Type B pancreatic cell (in vitro differentiated cells): ENCODE data around the gene WNT9B. TPM values are rescaled to one million over a fixed set of nuclear protein-coding genes. Genes with fewer than 3 reads are reported as not detected.

Experiments
- DNase-seq: peaks from one replicate; pipeline ENCODE4 v3.0.0; 2021; ENCODE audit warnings: mixed read lengths; ENCODE audit not compliant: unreplicated experiment; ENCODE audit errors: extremely low spot score
- H3K27ac Mint-ChIP-seq: 2 replicates; pipeline ENCODE4 v1.8.0; 2021; ENCODE audit warnings: mild to moderate bottlenecking, mixed read lengths
- H3K27me3 Mint-ChIP-seq: 2 replicates; pipeline ENCODE4 v1.8.0; 2021; ENCODE audit warnings: mixed read lengths
- H3K36me3 Mint-ChIP-seq: 2 replicates; pipeline ENCODE4 v1.8.0; 2021; ENCODE audit warnings: mixed read lengths
- H3K4me1 Mint-ChIP-seq: one replicate; pipeline ENCODE4 v1.8.0; 2021; ENCODE audit warnings: mixed read lengths; ENCODE audit not compliant: unreplicated experiment
- H3K4me3 Mint-ChIP-seq: 2 replicates; pipeline ENCODE4 v1.8.0; 2021; ENCODE audit warnings: mild to moderate bottlenecking, mixed read lengths
- H3K9me3 Mint-ChIP-seq: 2 replicates; pipeline ENCODE4 v1.8.0; 2021; ENCODE audit warnings: mixed read lengths
- total RNA-seq: library from RNA; stranded (reverse); gene quantifications from 2 replicates; pipeline ENCODE4 v1.2.1, GENCODE V29; 2021; ENCODE audit warnings: low replicate concordance
- TF ChIP-seq, protein P1 (sequence below): fragments of 200-600 bp; sonication (generic); conservative IDR thresholded peaks from 2 replicates; pipeline ENCODE4 v1.5.0; 2021; ENCODE audit warnings: antibody characterized with exemption, mild to moderate bottlenecking

WNT9B gene
- total RNA-seq, 1 donor from 2014 or later, result 0.89 TPM

DNA sequence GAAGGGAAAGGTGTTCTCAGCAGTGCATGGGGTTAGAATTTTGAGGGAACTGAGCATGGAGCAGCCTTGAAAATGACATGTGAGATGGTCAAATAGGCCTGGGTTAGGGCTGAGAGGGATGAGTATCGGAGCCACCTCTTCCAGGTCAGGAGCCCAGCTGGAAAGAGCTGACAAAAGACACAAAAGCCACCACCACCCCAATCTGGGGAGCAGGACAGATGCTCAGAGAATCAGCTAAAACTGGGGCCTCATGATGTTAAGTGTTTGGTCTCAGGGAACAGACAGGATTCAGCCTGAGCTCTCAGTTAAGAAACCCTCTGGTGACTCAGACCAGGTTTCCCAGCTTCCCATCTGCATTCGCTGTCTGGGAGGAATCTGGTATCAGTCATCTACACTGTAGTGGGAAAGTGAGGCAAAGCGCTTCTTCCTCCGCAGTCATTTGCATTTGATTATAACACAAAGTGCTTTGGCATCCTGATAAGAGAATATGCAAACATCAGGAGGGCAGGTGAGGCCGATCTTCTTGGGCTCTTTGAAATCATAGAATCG, 2.6 kb downstream of the WNT9B start:
- Mint-ChIP-seq H3K9me3 (no peaks in the 10 kb centered on the region), H3K27ac (no peak overlapping the region), H3K4me3 (no peak overlapping the region), H3K27me3 (peaks cover 59% of the 10 kb centered on the region), H3K36me3 (no peaks in the 10 kb centered on the region), H3K4me1 (peaks cover 5% of the 10 kb centered on the region)
- TF ChIP-seq, protein P1, sequence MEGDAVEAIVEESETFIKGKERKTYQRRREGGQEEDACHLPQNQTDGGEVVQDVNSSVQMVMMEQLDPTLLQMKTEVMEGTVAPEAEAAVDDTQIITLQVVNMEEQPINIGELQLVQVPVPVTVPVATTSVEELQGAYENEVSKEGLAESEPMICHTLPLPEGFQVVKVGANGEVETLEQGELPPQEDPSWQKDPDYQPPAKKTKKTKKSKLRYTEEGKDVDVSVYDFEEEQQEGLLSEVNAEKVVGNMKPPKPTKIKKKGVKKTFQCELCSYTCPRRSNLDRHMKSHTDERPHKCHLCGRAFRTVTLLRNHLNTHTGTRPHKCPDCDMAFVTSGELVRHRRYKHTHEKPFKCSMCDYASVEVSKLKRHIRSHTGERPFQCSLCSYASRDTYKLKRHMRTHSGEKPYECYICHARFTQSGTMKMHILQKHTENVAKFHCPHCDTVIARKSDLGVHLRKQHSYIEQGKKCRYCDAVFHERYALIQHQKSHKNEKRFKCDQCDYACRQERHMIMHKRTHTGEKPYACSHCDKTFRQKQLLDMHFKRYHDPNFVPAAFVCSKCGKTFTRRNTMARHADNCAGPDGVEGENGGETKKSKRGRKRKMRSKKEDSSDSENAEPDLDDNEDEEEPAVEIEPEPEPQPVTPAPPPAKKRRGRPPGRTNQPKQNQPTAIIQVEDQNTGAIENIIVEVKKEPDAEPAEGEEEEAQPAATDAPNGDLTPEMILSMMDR, result no peak
- DNase-seq, result no peak

DNA sequence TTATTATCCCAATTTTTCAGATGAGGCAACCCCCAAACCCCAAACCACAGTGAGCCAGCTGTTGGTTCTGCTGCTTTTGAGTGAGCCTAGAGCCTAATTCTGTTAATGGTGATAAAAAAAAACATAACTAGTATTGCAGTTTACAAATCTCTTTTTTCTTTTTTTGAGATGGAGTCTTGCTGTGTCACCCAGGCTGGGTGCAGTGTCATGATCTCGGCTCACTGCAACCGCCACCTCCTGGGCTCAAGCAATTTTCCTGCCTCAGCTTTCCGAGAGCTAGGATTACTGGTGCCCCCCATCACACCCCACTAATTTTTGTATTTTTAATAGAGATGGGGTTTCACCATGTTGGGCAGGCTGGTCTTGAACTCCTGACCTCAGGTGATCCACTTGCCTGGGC, 3.1 kb downstream of the WNT9B start:
- no peak for DNase-seq
- Mint-ChIP-seq H3K27me3 (peaks cover 53% of the 10 kb centered on the region), H3K36me3 (no peaks in the 10 kb centered on the region), H3K4me3 (no peak overlapping the region), H3K27ac (no peak overlapping the region), H3K4me1 (peaks cover 5% of the 10 kb centered on the region), H3K9me3 (no peaks in the 10 kb centered on the region)
- TF ChIP-seq, protein P1, result no peak

DNA sequence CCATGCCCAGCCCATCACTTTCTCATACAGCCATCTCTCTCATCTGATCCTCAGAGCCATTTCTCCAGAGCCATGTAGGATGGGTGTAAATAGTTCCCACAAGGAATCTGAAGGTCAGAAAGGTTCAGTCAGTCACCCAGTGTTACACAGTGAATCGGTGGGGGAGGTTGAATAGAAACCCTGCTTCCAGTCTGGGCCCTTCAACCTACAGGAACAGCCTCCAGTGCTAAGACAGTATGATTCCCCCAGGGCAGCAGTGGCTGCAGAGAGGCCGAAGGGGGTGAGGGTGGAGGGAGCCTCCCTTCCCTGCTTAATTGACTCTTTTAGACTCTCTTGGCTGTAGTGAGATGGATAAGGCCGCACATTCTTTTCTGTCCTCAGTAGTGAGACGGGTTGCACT, 3.6 kb downstream of the WNT9B start:
- Mint-ChIP-seq H3K4me3 (no peak overlapping the region), H3K9me3 (no peaks in the 10 kb centered on the region), H3K36me3 (no peaks in the 10 kb centered on the region), H3K27ac (no peak overlapping the region), H3K27me3 (peaks cover 49% of the 10 kb centered on the region), H3K4me1 (peaks cover 5% of the 10 kb centered on the region)
- no peak for DNase-seq
- TF ChIP-seq, protein P1, result no peak

DNA sequence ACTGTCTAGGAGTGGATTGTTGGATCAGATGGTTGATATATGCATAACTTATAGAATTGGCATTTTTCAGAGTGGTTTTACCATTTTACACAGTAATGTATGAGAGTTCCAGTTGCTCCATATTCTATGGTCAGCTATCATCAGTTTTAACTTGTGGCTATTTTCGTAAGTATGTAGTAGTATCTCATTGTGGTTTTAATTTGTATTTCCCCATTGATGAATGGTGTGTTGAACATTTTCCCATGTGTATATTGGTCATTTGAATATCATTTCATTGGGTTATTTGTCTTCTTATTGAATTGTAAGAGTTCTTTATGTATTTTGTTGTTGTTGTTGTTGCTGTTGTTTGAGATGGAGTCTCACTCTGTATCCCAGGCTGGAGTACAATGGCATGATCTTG, 6.2 kb downstream of the WNT9B start:
- no peaks in the 10 kb centered on the region for H3K36me3 Mint-ChIP-seq
- no peaks in the 10 kb centered on the region for H3K4me1 Mint-ChIP-seq
- no peak overlapping the region for H3K27ac Mint-ChIP-seq
- DNase-seq, result no peak
- peaks cover 27% of the 10 kb centered on the region for H3K27me3 Mint-ChIP-seq
- H3K4me3 Mint-ChIP-seq, result no peak overlapping the region
- no peaks in the 10 kb centered on the region for H3K9me3 Mint-ChIP-seq
- TF ChIP-seq, protein P1, result no peak

DNA sequence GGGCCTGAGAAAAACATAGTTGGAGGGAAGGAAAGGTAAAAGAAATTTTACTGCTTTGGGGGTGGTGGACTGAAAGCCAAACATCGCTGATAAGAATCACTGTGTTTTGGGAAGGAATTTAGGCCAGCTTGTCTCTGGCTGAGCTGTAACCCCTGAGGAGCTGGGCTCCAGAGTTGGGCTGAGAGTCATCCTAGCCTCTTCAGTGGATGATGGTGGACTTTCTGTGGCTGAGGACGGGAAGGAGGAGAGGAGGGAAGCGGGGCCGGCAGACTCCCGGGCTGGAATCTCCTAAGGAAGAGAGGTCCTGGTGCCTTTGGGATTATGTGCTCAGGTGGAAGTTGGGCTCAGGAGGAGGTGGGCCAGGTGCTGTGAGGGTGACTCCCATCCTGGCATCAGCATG, 8.6 kb downstream of the WNT9B start:
- H3K27me3 Mint-ChIP-seq, result peaks cover 16% of the 10 kb centered on the region
- no peak for DNase-seq

More for the DNA sequence above, 8.6 kb downstream of the WNT9B start:
- no peaks in the 10 kb centered on the region for H3K4me1 Mint-ChIP-seq
- no peak overlapping the region for H3K27ac Mint-ChIP-seq
- no peaks in the 10 kb centered on the region for H3K9me3 Mint-ChIP-seq
- H3K36me3 Mint-ChIP-seq, result no peaks in the 10 kb centered on the region
- TF ChIP-seq, protein P1, result no peak
- H3K4me3 Mint-ChIP-seq, result no peak overlapping the region
